Smooth muscle cell of trachea (primary cell): ENCODE results near the gene BTNL8. TPM values are rescaled to one million over a fixed set of nuclear protein-coding genes. Genes with fewer than 3 reads are reported as not detected.

ENCODE experiments used
- total RNA-seq: library from RNA; depleted of rRNA; stranded (reverse); fragments of >200 nt; gene quantifications from 2 replicates; pipeline ENCODE4 v1.2.1, GENCODE V29; 2014

The BTNL8 gene, protein sequence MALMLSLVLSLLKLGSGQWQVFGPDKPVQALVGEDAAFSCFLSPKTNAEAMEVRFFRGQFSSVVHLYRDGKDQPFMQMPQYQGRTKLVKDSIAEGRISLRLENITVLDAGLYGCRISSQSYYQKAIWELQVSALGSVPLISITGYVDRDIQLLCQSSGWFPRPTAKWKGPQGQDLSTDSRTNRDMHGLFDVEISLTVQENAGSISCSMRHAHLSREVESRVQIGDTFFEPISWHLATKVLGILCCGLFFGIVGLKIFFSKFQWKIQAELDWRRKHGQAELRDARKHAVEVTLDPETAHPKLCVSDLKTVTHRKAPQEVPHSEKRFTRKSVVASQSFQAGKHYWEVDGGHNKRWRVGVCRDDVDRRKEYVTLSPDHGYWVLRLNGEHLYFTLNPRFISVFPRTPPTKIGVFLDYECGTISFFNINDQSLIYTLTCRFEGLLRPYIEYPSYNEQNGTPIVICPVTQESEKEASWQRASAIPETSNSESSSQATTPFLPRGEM
- not detected in 2 replicates for total RNA-seq

DNA sequence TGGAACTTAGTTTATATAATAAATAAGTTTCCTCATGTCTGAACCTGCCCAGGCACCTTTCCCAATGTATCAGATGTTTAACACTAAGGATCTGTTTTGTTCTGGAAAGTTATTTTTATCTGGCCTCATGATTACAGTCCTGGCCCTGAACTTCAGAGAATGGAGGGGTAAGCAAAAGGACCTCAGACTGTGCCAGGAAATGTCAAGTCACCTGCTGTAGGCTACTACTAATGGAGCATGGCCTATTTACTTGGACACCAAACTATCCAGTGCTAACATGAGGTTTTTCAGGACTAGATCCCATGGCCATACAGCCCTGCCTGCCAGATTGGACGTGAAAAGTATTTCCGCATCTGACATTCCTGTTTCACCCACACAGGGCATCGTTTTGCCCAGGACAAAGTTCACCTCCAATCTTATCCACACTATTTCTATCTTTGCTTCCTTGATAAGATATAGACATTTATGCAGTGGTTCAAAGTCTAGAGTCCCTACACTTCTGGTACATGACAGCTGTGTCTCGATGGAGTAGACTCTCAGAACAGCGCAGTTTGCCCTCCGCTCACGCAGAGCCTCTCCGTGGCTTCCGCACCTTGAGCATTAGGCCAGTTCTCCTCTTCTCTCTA, at the start of gene BTNL8:
TSS of gene BTNL8 (plus strand) at position 539 of the 626 bp plus-strand sequence. CDS start 152 bp downstream, outside the sequence.

DNA sequence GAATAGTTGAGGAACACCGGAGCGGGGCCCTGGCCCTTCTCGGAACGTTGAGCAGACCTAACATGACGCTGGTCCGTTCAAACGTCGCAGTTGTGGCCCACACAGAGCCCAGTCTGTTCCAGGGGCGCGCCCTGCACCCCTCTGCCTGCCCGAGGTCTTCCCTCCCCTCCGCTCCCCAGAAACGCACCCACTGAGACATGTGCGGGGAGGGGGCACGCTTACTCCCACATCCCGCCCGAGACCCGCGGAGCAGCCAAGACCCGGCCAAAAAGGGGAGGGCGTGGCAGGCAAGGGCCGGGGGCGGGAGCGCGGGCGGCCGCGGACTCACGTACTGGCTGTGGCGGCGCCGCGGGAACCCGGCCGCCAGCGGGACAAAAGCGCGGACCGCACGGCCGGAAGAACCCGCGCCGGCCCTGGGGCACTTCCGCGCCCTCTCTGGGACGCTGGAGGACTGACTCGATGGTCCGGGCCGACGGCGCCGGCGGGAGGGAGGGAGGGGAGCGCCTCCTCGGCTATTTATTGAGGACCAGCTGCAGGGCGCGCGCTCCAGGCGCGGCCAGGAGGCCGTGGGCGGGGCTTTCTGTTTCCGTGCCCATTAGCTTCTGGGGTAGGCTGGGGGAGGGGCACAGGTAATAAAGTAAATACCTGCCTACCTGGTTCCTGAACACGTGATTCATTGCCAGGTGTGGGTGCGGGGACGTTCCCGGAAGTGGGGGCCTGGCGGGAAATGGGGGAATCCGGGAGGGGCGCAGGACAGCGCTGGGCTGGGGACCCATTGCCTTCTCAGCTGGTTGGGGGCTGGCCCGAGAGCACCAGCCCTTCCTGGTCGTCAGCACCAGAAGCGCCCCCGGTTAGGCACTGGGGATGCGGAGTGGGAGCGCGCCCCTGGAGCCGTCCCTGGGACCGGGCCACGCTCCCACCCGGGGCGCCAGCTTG, 37.8 kb upstream of the BTNL8 start, which contains the start of gene ZFP62:
TSS of gene ZFP62 (minus strand) at position 390 of the 936 bp plus-strand sequence. CDS start at position 333, 57 bp downstream.

DNA sequence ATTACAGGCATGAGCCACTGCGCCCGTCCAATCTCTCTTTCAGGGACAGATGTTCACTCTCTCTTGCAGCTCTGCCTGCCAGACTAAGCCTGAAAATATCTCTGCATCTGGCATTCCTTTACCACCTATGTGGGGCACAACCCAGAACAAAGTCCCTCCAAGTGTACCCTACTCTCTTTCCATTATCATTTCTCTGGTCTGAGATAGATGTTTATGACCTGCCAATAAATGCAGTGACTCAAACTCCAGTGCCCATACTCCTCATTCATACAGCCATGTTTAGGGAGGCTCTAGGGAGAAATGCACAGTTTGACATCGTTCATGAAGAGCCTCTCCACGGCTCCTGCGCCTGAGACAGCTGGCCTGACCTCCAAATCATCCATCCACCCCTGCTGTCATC, 89.6 kb downstream of the BTNL8 start, which contains the start of gene BTNL3:
TSS of gene BTNL3 (plus strand) at position 255 of the 400 bp plus-strand sequence. CDS start 183 bp downstream, outside the sequence.

Other genes starting within 250 kb of the BTNL8 start
- under 0.01 and 0.15 TPM in 2 replicates for gene FLT4, start 249.6 kb upstream of the BTNL8 start, total RNA-seq
- not detected in 2 replicates for gene OR2Y1, start 159.1 kb upstream of the BTNL8 start, total RNA-seq
- gene MGAT1, start 96.4 kb upstream of the BTNL8 start, total RNA-seq: 116 and 140 TPM in 2 replicates
- gene ZFP62, start 37.9 kb upstream of the BTNL8 start, total RNA-seq: 18.5 and 18.8 TPM in 2 replicates
- not detected in 2 replicates for gene BTNL3, start 89.7 kb downstream of the BTNL8 start, total RNA-seq
- not detected in 2 replicates for gene BTNL9, start 141.1 kb downstream of the BTNL8 start, total RNA-seq
- gene OR2V1, start 232.0 kb downstream of the BTNL8 start, total RNA-seq: not detected in 2 replicates
- gene OR2V2, start 248.4 kb downstream of the BTNL8 start, total RNA-seq: not detected in 2 replicates